GM12865 (cell line): ENCODE data around the gene TMEM263.

Source experiments
- DNase-seq: peaks from one replicate; pipeline ENCODE4 v3.0.0; 2010; ENCODE audit warnings: low read depth
- H3K4me3 ChIP-seq: 2 replicates; pipeline ENCODE4 v1.5.1; 2011; ENCODE audit warnings: mild to moderate bottlenecking, low read depth, low read length, control low read depth
- TF ChIP-seq, protein P1 (sequence below): IDR thresholded peaks from 2 replicates; pipeline ENCODE4 v1.5.1; 2011; ENCODE audit warnings: low read length, control low read depth, low read depth, inconsistent platforms; ENCODE audit not compliant: insufficient read depth; ENCODE audit errors: missing control alignments

The TMEM263 gene

DNA sequence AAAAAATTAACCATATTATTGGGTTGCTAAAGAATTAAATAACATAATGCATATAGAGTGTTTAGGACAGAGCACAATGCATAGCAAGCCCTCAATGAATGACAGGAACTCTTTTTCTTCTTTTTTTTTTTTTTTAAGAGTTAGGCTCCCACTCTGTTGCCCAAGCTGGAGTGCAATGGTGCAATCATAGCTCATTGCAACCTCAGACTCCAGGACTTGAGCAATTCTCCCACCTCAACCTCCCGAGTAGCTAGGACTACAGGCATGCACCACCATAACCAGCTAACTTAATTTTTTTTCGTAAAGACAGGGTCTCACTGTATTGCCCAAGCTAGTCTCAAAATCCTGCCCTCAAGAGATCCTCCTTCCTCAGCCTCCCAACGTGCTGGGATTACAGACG, 51.7 kb downstream of the TMEM263 start:
- H3K4me3 ChIP-seq = no peak overlapping the region
- no peak for DNase-seq
- TF ChIP-seq, protein P1, sequence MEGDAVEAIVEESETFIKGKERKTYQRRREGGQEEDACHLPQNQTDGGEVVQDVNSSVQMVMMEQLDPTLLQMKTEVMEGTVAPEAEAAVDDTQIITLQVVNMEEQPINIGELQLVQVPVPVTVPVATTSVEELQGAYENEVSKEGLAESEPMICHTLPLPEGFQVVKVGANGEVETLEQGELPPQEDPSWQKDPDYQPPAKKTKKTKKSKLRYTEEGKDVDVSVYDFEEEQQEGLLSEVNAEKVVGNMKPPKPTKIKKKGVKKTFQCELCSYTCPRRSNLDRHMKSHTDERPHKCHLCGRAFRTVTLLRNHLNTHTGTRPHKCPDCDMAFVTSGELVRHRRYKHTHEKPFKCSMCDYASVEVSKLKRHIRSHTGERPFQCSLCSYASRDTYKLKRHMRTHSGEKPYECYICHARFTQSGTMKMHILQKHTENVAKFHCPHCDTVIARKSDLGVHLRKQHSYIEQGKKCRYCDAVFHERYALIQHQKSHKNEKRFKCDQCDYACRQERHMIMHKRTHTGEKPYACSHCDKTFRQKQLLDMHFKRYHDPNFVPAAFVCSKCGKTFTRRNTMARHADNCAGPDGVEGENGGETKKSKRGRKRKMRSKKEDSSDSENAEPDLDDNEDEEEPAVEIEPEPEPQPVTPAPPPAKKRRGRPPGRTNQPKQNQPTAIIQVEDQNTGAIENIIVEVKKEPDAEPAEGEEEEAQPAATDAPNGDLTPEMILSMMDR = no peak

DNA sequence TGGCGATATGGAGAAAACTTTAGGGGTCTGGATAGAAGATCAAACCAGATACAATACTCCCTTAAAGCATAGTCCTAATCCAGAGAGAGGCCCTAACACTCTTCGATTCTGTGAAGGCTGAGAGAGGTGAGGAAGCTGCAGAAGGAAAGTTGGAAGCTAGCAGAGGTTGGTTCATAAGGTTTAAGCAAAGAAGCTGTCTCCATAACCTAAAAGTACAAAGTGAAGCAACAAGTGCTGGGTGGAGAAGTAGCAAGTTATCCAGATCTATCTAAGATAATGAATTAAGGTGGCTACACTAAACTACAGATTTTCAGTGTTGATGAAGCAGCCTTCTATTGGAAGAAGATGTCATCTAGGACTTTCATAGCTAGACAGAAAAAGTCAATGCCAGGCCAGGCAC, 55.8 kb downstream of the TMEM263 start:
- no peak for DNase-seq
- no peak overlapping the region for H3K4me3 ChIP-seq
- TF ChIP-seq, protein P1 = no peak

DNA sequence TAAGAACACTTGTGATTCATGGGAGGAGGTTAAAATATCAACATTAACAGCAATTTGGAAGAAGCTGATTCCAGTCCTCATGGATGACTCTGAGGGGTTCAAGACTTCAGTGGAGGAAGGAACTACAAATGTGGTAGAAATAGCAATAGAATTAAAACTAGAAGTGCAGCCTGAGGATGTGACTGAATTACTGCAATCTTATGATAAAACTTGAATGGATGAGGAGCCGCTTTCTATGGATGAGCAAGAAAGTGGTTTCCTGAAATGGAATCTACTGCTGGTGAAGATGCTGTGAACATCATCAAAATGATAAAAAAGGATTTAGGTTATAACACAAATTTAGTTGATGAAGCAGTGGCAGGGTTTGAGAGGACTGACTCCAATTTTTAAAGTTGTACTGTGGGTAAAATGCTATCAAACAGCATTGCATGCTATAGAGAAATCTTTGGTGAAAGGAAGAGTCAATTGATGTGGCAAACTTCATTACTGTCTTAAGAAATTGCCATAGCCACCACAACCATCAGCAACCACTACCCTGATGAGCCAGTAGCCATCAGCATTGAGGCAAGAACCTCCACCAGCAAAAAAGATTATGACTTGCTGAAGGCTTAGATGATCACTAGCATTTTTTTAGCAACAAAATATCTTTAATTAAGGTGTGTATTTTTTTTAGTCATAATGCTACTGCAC, 57.2 kb downstream of the TMEM263 start:
- TF ChIP-seq, protein P1 = no peak
- H3K4me3 ChIP-seq = no peak overlapping the region
- DNase-seq = no peak

DNA sequence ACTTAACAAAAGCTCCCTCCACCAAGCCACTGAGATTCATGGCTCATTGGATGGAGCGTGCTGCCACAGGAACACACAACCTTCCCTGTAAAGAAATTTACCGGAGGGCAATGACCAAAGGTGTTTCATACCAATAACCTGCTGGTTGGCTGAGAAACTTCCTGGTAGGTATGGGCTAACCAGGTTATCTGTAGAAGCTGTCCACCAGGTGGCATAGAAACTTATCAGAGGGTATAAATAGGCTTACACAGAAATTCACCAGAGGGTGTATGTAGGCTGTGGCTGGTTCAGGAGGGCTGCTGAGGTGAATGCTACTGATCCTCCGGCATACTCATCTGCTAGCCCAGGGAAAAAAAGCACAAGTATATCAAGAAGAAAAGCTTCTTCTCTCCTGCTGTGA, 58.3 kb downstream of the TMEM263 start:
- TF ChIP-seq, protein P1 = no peak
- DNase-seq = peak; percentile 35
- H3K4me3 ChIP-seq = no peak overlapping the region

DNA sequence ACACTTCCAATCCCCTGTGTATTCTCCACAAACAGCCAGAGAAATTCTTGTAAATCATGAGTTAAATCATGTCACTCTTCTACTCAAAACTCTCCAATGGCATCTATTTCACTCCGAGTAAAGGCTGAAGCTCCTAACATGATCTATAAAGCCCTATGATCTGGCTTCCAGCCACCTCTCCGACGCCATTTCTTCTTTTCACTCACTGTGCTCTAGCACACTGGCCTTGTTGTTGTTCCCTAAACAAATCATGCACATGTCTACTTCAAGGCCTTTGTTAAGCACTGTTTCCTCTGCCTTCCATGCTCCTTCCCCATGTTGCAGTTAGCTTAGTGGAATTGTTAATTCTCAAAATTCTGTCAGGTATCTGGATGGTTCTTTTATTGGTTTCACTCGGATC, 61.3 kb downstream of the TMEM263 start:
- TF ChIP-seq, protein P1 = no peak
- no peak for DNase-seq
- H3K4me3 ChIP-seq = no peak overlapping the region

DNA sequence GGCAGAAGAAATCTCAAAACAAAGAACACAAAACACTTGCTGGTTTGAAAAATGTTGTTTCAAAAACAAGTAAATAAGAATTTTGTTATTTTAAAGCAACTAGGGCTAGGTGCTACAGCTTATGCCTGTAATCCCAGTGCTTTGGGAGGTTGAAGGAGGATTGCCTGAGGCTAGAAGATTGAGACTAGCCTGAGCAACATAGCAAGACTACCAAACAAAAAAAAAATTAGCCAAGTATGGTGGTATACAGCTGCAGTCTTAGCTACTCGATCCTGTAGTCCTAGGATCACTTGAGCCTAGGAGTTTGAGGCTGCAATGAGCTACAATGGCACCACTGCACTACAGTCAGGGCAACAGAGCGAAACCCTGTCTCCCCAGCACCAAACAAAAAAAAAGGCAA, 63.8 kb downstream of the TMEM263 start:
- no peak overlapping the region for H3K4me3 ChIP-seq
- TF ChIP-seq, protein P1 = no peak
- no peak for DNase-seq
